ENCODE measurements around the gene APBA1.

- TF ChIP-seq, protein P1, sequence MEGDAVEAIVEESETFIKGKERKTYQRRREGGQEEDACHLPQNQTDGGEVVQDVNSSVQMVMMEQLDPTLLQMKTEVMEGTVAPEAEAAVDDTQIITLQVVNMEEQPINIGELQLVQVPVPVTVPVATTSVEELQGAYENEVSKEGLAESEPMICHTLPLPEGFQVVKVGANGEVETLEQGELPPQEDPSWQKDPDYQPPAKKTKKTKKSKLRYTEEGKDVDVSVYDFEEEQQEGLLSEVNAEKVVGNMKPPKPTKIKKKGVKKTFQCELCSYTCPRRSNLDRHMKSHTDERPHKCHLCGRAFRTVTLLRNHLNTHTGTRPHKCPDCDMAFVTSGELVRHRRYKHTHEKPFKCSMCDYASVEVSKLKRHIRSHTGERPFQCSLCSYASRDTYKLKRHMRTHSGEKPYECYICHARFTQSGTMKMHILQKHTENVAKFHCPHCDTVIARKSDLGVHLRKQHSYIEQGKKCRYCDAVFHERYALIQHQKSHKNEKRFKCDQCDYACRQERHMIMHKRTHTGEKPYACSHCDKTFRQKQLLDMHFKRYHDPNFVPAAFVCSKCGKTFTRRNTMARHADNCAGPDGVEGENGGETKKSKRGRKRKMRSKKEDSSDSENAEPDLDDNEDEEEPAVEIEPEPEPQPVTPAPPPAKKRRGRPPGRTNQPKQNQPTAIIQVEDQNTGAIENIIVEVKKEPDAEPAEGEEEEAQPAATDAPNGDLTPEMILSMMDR (IDR thresholded peaks at IDR 0.05; ENCODE audit: insufficient read depth, low read length): no peak
- TF ChIP-seq, protein P2, sequence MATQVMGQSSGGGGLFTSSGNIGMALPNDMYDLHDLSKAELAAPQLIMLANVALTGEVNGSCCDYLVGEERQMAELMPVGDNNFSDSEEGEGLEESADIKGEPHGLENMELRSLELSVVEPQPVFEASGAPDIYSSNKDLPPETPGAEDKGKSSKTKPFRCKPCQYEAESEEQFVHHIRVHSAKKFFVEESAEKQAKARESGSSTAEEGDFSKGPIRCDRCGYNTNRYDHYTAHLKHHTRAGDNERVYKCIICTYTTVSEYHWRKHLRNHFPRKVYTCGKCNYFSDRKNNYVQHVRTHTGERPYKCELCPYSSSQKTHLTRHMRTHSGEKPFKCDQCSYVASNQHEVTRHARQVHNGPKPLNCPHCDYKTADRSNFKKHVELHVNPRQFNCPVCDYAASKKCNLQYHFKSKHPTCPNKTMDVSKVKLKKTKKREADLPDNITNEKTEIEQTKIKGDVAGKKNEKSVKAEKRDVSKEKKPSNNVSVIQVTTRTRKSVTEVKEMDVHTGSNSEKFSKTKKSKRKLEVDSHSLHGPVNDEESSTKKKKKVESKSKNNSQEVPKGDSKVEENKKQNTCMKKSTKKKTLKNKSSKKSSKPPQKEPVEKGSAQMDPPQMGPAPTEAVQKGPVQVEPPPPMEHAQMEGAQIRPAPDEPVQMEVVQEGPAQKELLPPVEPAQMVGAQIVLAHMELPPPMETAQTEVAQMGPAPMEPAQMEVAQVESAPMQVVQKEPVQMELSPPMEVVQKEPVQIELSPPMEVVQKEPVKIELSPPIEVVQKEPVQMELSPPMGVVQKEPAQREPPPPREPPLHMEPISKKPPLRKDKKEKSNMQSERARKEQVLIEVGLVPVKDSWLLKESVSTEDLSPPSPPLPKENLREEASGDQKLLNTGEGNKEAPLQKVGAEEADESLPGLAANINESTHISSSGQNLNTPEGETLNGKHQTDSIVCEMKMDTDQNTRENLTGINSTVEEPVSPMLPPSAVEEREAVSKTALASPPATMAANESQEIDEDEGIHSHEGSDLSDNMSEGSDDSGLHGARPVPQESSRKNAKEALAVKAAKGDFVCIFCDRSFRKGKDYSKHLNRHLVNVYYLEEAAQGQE (IDR thresholded peaks at IDR 0.05; ENCODE audit: insufficient replicate concordance, low read depth): no peak
- TF ChIP-seq GABPA (IDR thresholded peaks at IDR 0.05; ENCODE audit: low read depth): no peak
- no peak for TF ChIP-seq POLR2AphosphoS5 (IDR thresholded peaks at IDR 0.05; ENCODE audit: low read depth)
- TF ChIP-seq SPI1 (IDR thresholded peaks at IDR 0.05; ENCODE audit: borderline replicate concordance, low read depth): no peak
Measured at GRCh38 chr9:69400470-69400869, 271.7 kb downstream of the APBA1 start.
